Fibroblast of skin of right biceps (primary cell): Measurements from ENCODE around the gene NOL6.

Source experiments
- DNase-seq: peaks from one replicate; pipeline ENCODE4 v3.0.0-alpha.2; 2013

Gene NOL6

DNA sequence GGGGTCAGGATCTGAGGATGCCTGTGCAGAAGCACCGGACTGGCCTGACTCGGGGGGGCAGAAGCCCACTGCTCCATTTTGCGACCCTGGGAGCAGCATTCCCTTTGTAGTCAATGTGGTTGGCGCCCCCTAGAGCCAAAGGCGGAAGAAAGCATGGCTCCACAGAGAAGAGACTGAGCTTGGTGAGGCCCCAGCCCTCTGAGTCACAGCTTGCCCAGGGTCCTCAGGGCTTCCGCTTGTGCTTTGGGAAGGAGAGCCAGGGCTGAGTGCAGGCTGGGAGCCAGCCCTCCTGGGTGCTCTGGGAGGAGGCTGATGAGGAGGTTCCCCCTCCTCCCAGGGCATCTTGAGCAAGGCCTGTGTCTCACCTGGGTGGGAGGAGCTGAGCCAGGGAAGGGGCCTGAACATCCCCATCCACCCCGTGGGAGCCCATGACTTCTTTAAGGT lies 20.9 kb downstream of the NOL6 start:
- DNase-seq: peak; percentile 87

DNA sequence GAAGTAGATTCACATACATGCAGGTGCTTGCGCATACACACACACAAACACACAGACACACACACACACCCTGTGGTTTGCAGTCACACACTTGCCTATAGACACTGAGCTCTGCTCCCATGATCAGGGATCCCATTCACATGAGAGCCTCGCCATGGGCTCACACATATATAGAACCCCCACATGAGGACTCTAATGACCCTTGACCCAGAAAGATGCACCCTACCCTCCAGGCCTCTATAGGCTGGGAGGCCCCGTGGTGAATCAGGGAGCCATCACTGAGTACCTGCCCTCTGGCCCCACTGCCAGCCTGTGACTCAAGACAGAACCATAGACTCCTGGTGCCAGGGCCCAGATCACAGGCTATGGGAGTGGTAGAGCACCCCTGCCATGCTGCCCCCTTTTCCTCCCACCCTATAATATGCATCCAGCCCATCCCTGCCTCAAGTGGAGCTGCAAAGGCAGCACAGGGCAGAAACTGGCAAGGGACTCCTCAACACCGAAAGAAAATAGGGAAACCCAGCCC lies 23.0 kb downstream of the NOL6 start:
- no peak for DNase-seq

DNA sequence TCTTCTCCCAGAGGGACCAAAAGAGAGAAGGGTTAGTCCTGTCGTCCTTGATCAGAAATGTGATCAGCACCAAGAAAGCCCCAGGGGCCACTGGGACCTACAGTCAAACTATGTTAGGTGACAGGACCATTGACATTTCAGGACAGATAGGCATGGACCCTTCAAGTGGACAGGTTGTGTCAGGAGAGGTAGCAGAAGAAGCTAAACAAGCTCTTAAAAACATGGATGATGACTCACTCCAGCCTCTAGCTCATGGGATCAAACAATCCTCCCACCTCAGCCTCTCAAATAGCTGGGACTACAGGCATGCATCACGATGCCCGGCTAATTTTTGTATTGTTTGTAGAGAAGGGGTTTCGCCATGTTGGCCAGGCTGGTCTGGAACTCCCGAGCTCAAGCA lies 24.0 kb downstream of the NOL6 start:
- no peak for DNase-seq

DNA sequence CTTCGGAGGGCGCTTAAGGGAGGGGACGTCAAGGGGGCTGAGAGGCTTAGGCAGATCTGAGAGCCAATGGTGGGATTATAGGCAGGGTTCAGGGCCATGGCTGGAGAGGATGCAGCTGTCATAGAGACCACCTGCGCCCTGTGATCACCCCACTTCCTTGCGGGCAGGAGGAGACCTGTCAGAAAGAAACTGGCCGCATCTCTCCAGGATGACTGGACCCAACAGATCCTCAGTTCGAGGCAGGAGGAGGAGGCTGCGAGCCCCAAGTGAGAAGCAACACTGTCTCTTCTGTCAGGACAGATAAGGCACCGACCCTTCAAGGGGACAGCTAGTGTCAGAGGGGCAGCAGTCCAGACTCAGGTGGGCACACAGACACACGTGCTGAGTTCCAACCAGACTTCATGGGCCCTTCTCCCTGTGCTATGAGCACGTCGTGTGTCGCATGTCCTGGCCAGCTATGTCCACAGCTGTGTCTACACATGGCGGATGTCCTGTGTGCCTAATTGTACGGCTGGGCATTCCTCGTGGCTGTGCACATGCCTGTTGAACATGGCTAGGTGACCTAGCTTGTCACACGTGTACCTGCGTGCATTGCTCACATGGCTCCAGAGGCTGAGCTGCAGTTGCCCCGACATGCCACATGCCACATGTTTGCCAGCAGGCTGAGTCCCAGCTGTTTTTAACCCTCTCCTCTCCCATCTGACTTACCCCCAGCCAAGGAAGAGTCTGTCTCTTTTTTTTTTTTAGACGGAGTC lies 25.7 kb downstream of the NOL6 start:
- no peak for DNase-seq

DNA sequence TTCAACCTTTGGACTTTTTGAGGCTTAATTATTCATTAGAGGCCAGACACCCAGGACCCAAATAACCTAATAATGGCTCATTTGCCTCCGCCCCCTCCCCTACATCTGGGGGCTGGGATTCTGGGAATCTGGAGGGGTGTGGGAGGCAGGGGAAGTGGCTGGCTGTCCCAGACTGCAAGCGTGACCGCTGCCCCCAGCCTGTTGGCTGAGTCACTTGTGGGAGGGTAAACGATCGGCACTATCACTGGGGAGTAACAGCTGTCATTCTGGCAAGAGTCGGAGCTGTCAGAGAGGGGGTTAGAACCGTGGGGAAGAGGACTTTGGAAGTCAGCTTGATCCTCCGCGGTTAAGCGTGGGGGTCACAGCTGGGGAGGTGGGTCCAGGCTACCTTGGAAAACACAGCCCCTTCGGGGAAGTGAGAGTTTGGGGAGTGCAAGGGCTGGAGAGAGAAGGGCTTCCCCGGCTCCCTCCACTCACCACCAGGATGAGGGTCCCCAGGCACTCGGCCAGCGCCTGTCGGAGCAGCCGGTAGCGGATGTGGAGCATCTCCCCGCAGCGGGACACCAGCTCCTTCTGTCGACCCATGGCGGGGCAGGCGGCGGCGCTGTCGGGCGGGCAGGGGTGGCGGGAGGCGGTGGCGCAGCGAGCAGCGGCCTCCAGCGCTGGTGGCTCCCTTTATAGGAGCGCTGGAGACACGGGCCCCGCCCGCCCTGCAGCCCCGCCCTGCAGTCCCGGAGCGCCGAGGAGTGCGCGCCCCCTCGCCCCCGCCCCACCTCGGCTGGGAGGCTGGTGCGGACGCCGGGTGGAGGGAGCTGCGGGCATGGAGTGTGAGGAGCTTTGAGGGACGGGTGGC lies 26.6 kb downstream of the NOL6 start, which contains the start of gene AQP3:
Gene AQP3, minus strand, starts transcription at position 648 of the 853 bp plus-strand sequence. Its CDS starts 63 bp downstream, at position 585.
- DNase-seq: peak; percentile 68

DNA sequence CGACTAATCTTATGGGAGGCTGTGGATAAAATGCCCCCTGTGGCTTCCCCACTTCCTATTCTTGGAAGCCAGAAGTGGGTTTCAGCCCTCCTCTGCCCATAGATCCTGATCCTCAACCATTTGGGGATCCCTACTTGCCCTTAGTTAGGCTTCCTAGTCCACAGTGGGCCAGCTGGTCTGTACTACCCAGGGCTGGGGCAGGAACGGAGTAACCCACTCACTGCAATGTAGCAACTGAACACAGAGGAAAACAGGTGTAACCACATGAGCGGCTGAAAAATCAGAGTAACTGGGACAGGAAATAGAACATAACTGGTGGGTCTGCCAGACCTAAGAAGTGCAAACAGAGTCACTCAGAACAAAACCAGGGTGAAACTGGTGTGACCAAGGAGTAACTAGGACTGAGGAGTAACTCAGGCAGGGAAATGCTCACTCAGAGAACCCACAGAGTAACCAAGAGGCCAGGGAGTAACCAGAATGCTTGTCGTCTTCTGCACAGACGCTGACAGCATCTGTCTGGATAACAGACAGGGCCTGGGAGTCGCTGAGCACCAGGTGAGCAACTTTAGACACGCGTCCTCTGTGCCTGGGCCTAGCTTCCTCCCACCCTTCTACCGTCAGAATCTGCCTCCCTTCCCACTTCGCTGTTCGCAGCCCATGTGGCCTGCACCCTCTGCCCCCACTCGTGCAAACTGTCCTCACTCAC lies 27.3 kb downstream of the NOL6 start:
- no peak for DNase-seq

DNA sequence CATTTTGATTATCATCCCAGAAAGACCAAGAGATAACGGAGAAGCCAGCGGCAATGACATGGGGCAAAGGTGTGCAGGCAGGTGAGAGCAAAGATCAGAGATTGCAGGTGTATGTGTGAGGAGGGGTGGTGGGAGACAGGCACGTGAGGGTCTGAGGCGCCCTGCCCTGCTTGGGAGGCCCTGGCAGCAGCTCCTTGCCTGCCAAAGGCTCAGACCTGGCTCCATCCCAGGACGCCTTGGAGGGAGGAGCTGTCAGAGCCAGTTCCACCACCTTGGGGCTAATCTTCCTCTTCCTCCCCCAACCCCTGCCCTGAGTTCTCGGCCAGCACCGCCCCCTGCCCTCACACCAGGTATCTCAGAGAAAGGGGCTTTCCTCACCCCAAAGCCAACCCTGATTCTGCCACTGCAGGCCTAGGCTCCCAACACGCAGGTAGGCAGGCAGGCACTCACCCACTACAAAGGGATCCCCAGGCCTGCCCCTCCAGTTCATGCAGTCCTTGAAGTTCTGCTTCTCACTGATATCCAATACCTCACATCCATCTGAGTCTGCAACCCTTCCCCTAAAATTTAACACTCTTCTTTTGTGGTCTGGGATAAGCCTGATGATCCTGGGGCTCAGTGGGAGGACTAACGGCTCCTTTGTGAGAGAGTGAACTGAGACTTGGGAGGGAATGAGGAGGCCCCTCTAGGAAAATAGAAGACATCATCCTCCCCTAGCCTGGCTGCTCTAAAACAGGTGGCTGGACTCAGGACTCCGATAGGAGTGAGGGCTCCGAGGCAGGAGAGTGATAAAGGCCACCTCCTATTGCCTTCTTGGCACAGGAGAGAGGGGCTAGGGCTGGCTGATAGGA lies 28.1 kb downstream of the NOL6 start:
- no peak for DNase-seq

DNA sequence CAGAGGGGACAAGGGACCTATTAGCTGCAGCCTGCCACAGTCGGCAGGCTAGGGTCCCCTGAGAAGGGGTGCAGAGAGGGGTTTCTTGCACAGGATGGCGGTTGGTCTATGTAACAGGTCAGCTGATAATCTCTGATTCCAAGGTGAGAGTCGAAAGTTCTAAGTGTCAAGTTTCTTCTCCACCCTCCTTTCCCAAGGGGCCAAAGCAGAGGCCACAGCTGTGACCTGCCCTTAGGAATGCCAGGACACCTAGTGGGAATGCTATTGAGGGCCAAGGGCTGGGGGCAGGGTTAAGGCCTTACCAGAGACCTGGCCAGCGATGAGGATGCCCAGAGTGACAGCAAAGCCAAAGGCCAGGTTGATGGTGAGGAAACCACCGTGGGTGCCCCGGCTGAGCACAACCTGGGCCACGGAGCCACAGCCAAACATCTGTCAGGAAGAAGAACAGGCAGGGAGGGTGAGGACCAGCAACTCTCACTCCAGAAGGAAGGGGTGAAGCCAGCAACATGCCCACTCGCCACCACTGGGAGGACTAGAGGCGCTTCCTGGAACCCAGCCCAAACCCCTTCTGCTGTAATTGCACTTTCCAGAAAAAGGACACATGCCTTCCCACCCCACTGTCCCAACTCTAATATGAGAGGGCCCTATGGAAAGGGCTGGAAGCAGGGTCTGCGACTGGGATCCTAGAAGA lies 30.1 kb downstream of the NOL6 start:
- no peak for DNase-seq

DNA sequence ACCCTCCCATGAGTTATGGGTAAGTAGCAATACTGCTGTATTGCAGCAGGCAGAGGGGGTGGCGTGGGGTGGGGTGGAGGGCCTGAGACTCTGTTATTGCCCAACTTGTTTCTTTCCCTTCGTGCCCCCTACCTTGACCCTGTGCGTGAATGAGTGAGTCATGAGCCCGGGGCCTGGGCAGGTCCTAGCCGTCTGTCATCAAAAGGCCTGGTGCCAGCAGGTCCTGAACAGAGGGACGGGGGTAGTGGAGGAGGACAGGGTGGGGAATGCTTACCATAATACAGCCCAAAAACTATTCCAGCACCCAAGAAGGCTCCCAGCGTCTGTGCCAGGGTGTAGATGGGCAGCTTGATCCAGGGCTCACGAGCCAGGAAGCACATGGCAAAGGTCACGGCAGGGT lies 30.7 kb downstream of the NOL6 start:
- no peak for DNase-seq

DNA sequence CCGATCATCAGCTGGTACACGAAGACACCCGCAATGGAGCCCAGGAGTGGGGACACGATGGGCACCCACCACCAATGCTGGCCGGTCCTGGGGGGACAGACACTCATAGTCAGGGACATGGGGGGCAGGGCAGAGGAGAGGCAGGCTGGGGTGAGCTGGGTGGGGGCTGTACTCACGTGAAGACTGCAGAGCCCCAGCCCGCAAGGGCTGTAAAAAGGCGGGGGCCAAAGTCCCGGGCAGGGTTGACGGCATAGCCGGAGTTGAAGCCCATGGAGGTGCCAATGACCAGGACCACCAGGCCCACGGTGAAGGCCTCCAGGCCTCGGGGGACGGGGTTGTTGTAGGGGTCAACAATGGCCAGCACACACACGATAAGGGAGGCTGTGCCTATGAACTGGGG lies 31.6 kb downstream of the NOL6 start:
- DNase-seq: no peak

DNA sequence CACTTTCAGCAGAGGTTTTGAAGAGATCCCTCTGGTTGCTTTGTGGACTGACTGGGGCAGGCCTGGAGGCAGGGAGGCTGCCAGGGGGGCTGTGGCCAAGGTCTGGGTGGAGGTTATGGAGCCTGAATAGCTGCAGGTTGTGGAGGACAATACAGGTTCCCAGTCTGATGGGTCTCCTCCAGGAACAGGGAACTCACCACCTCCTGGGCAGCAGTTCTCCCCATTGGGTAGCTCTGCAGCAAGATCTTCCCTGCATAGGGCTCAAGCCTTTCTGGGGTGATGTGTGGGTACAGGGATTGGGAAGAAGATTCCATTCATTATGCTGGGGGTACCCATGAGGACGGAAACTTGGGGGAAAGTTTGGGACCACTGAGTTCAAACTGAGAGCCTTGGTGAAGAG lies 33.1 kb downstream of the NOL6 start:
- no peak for DNase-seq

DNA sequence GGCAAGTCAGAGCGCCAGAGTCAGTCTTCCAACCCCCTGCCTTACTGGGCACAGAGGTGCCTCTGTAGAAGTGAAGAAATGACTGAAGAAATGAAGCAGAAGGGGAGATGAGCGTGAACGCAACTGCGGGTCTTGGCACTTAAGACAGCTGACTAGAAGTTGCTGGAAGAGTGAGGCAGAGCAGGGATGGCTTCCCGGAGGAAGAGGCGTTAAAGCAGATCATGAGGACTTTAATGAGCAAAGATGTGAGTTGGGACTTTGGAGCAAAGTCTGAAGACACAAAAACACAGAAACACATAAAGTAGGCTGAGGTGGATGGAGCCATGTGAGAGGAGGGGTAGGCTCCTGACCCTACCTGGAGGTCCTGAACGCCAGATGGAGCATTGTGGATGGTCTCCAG lies 33.5 kb downstream of the NOL6 start:
- DNase-seq: no peak

DNA sequence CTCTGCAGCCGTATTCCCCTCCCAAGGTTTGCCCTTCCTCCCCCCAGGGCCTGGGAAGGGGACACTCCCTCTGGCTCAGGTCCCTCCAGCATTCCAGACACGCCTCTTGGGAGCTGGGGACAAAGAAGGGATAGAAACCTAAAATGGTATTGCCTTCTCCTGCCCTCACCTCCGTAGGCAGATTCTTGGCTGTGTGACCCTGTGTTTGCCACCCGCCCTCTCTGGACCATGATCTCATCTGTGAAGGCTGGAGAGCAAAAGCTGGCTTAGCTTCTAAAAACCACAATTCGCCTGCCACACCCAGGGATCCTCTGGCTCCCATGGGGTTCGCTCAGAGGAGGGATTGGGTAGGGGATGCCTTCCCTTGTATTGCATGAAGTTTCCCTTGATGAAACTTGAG lies 34.0 kb downstream of the NOL6 start:
- DNase-seq: no peak

DNA sequence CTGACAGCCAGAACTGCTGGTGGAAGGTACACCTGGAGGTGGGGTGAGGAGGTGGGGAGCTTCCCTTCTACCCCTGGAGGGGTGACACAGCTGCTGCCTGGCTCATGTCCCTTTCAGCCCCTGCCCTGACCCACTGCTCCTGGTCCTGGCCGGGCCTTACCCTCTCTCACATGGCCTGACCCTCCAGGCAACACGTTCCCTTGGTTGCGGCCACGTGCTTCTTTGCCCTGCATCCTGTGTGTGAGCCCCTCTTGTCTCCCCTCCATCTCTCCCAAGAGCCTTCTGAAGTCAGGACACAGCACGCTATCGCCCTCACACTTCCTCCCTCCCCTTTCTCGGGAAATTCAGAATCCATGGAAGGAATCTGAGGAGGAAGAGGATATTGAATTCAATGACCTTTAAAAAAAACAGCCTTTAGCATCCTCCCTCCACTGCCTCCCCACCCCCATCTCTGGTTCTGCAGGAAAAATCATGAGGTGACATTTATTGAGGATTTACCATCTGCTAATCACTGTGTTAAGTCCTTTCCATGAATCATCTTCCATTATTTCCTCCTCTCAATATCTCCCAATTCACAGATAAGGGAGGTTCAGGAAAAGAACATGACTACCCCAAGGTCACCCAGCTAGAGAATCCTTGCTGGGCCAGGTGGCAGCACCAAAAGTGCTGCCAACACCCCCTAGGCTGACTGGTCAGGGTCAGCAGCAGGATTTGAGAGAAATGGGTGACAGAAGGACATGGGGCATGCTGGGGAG lies 34.6 kb downstream of the NOL6 start:
- no peak for DNase-seq

DNA sequence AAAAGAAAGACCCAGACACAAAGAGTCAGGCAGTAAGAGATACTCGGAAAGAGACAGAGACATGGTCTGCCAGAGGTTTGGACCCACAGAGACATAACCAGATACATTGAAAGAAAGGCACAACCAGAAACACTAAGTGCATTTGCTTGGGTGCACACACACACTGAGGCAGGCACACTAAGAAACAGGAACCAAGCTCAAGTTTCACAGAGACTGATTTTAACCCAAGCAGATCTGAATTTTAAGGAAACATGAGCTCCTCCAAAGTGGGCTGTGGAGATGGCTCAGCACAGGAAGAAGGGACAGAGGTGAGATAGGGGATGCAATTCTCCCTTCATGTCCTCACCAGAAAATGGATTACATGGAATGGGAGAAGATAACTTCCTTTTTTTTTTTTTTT lies 35.8 kb downstream of the NOL6 start:
- DNase-seq: no peak

DNA sequence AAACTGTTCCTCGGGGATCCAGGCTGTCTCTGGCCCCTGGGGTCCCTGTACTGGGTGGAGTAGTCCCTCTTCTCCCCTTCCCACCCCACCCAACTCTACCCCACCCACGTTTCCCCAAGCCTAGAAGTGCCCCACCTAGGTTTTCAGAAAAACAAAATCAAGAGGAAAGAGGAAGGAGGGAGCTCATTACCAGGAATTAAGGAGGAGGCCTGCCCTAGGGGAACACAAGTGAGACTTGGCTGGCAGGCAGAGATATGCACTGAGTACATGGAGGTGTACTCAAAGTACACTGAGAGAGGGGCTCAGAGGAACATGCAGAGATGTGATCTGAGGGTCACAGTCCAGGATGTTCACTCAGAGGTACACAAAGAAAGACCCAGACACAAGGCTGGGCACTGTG lies 36.5 kb downstream of the NOL6 start:
- no peak for DNase-seq

DNA sequence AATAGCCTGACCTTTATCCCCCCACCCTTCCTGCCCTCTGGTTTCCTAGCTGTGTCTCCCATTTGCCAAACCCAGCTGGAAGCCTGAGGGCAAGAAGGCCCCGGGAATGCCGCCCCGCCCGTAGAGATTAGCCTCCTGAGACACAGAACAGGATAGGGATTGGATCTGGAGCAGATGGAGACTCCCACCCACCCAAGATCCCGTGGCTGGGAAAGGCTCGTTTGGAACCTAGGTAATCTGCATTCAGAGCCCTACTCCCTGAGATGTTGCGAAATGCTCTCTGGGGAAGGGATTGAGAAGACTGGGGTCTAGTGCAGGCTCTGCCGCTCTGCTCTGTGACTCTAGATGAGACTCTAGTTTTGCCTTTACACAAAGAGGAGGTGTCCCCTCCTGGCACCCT lies 37.3 kb downstream of the NOL6 start:
- no peak for DNase-seq

DNA sequence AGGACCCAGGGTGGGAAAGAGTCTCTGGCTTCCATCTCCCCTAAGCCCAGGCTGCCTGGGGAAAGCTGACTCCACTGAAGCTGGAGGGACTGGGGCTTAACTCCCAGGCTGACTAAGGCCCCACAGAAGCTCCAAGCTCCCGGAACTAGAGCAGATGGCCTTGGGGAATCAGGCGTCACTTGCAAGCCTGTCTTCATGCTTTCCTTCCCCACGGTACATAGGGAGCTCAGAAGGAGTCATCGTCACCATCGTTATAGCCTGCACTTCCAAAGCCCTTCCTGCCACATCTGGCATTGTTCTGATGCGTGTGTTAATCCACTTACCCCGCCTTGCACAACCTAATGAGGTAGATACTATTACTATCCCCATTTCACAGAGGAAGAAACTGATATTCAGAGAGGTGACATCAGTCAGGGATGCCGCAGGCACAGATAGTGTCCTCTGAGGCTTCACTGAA lies 37.9 kb downstream of the NOL6 start:
- DNase-seq: peak; percentile 33

DNA sequence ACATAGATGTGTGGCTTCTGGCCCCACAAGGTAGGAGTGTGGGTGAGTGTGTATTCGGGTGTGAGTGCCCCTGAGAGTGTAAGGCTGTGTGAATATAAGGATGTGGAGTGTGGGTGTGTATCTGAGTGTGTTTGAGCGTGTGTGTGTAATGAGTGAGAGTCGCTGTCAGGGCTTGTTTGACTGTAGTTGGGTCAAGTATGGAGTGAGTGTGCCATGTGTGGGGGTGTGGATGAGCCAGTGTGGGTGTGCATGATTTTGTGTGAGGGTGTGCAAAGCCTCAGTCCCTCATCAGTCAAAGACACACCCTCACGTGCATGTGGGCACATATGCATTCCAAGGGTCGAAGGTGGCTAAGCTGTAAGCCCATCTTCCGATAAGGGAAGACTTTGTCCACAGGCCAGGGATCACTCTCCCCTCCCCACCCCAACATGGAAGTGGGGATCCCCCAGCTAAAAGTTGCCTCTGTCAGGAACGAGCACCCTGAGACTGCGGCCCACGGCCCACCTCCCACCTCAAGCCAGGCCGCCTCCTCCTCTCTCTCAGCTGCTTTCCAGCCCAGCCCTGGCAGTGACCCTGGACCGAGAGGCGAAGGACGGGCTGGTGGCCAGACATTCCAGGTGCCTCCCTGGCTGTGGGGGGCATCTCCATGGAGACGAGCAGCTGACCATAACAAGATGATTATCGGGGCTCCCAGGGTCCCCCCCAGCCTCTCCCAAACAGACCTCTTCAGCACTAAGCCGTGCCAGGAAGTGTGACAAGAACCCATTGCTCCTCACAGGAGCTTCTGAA lies 39.2 kb downstream of the NOL6 start:
- no peak for DNase-seq

DNA sequence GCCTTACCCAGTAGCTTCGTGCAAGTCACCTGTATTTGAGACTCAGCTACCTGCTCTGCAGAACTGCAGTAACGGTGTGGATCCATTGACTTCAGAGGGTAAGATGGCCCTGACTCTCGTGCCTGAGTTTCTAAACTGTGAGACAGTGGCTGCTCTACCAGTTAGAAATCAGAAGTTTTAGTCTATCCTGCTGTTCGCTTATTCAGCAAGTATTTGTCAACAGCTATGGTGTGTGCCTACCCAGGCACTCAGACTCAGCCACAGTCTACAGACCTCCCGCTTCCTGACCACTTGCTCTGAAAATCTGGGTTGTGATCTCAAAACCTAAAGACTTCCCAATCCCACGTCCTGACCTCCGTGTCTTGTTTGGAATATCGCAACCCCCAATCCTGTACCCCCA lies 39.9 kb downstream of the NOL6 start:
- no peak for DNase-seq
